Measurements from ENCODE around the gene ADARB2.

ADARB2 gene

DNA sequence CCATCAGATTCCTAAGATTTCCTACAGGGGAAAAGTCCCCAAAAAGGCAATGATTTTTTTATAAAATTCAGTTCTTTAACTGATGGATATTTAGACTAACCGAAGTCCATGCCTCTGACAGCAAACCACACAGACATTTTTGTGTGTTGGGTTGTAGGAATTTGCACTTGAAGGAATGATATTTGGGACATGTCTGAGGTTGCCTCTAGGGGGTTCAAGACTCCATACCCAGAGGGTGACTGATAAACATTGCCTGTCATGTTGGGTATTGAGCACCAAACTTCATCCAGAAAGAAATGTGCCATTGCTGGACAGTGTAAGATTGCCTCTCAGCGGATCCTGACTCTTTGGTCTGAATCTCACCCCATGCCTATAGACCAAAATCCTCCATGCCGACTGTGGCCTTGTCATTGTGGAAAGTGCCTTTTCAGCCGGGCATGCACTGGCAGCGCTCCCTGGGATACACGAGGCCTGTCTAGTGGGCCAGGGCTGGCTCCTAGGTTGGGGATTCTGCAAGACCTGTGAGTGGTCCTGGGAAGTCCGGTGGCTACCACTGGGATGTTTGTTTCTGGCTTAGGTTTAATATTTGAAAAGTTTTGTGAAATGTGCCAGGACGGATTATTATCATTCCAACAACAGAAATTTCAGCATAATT lies 428.2 kb downstream of the ADARB2 start:
- no peak for DNase-seq (ENCODE audit: extremely low read depth, low read depth)
- TF ChIP-seq, protein P1, sequence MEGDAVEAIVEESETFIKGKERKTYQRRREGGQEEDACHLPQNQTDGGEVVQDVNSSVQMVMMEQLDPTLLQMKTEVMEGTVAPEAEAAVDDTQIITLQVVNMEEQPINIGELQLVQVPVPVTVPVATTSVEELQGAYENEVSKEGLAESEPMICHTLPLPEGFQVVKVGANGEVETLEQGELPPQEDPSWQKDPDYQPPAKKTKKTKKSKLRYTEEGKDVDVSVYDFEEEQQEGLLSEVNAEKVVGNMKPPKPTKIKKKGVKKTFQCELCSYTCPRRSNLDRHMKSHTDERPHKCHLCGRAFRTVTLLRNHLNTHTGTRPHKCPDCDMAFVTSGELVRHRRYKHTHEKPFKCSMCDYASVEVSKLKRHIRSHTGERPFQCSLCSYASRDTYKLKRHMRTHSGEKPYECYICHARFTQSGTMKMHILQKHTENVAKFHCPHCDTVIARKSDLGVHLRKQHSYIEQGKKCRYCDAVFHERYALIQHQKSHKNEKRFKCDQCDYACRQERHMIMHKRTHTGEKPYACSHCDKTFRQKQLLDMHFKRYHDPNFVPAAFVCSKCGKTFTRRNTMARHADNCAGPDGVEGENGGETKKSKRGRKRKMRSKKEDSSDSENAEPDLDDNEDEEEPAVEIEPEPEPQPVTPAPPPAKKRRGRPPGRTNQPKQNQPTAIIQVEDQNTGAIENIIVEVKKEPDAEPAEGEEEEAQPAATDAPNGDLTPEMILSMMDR (IDR thresholded peaks at IDR 0.05; ENCODE audit: low read depth, low read length): no peak

DNA sequence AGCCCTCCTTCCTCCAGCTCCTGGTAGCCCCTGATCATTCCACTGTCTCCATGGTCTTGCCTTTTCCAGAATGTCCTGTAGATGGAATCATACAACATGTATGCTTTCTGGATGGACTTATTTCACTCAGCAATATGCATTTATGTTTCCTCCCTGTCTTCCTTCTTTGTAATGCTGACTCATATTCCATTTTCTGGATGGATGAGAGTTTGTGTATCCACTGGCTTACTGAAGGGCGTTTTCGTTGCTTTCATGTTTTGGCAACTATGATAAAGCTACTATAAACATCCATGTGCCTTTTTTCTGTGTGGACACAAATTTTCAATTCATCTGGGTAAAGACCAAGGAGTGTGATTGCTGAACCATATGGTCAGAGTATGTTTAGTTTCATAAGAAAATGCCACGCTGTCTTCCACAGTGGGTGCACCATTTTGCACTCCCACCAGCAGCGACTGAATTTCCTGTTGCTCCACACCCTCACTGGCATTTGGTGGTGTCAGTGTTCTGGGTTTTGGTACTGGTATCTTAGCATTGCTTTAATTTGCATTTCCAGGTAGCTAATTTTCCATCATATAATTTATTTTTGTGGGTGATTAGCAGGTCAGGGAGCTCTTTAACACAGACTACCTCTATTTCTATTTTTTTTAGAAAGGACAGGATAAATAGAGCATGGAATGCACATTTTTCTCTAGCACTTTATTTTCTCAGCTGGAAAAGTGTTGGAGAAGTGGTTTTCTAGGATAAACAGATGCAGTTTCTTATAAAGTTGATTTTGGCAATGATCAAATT lies 429.0 kb downstream of the ADARB2 start:
- TF ChIP-seq, protein P1 (IDR thresholded peaks at IDR 0.05; ENCODE audit: low read depth, low read length): no peak
- DNase-seq (ENCODE audit: extremely low read depth, low read depth): no peak

DNA sequence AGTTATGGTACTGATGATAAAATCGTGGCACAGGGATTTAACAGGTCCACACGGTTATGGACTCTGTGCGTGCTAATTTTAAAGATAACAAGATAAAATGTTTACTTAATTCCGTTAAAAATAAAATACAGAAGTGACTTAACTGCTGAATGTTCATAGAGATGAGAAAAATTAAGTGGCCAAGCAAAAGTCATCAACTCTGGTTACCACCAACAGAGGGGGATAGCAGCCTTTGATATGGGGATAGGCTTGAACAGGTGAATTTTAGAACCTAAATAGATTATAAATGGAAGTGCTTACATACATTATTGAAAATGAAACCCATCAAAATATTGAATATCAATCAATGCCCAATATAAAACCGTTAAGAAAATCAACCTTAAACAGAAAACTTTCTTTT lies 436.2 kb downstream of the ADARB2 start:
- DNase-seq (ENCODE audit: extremely low read depth, low read depth): no peak
- TF ChIP-seq, protein P1 (IDR thresholded peaks at IDR 0.05; ENCODE audit: low read depth, low read length): no peak

DNA sequence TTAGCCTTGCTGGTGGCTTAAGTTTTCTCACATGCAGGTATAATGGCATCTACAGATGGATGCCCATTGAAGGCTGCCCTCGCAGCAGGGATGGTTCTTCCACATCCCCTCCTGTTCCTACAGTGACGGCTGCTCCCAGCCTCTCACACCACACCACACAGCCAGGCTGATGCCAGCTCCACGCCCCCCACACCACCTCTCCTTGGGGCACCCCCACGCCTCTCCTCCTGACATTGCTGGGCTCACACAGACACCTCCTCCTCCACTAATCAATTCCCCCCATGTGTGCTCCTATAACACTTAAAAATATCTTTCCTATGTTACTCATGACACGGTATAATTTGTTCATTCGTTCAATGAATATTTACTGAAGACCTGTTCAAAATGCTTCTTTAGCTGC lies 437.1 kb downstream of the ADARB2 start:
- DNase-seq (ENCODE audit: extremely low read depth, low read depth): no peak
- TF ChIP-seq, protein P1 (IDR thresholded peaks at IDR 0.05; ENCODE audit: low read depth, low read length): no peak

DNA sequence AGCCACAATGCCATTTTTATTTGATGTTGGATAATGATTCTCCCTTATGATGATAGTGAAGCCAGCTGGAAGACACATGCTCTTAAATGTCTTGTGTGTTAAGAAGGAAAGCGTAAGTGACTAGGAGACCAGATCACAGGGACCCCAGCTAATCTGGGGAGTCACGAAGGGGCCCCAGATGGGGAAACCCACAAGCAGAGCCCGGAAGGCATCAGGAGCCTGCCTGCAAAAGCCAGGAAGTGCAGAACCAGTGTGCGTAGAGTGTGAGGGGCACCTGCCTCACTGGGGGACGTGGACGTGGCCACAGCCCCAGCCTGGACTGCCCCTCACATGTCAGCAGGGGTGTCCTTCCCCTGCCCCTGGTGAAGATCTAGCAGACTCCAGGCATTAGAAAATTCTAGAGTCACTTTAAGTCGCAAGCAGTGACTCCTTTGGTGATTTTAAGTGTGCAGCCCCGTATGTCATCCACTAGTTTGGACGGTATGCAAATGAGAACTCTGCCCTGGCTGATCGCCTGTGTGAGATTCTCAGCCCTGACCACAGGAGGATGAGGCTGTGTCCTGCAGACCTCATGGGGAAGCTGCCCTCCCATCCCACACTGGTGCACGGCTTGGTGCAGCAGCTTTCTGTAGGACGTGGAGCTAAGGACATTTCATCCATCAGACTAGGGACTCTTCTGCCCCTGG lies 438.1 kb downstream of the ADARB2 start:
- no peak for DNase-seq (ENCODE audit: extremely low read depth, low read depth)
- TF ChIP-seq, protein P1 (IDR thresholded peaks at IDR 0.05; ENCODE audit: low read depth, low read length): no peak

DNA sequence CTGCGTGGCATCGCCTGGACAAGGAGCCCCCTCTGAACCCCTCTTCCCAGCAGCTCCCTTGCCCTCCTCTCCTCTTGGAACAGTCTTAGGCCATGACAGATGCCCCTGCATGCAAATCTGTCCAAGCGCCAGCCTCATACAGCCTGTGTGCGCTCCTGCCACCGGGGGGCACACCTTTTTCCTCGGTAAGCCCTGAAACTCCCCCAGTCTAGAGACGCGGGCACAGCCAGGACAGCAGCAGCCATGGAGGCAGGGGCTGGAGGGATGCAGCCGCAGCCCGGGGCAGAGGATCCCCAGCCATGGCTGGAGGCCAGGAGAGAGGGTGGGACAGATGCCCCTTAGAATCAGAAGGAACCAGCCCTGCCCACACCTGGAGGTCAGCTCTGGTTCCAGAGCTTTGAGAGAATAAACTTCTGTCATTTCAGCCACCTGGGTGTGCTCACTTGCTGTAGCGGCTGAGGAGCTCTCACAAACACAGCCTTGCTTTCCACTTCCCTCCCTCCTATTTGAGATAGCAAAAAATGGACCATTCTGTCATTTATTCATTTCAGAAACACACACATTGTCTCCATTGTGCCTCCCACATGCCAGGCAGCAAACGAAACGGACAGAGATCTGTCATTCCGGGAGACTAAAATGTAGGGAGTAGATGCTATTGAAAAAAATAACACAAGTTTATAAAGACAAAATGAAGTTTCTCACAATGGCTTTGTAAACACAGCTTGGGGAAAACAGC lies 439.6 kb downstream of the ADARB2 start:
- DNase-seq (ENCODE audit: extremely low read depth, low read depth): no peak
- TF ChIP-seq, protein P1 (IDR thresholded peaks at IDR 0.05; ENCODE audit: low read depth, low read length): no peak
